Tibial nerve (tissue), 4 donors: ENCODE data around the gene CFAP20. TPM values are rescaled to one million over a fixed set of nuclear protein-coding genes. Genes with fewer than 3 reads are reported as not detected.
A peak's percentile ranks its signal among the peaks of the same experiment; 100 is the strongest.

Source experiments
- DNase-seq, 2 donors: peaks; one replicate each; pipeline ENCODE4 v3.0.0-alpha.2; 2019; ENCODE audit warnings: low spot score in 2 of 2
- H3K27ac ChIP-seq, 4 donors: fragments of 200-600 bp; sonication (generic) in 3 of 4; one replicate each; pipeline ENCODE4 v1.5.1; 2017 to 2019; ENCODE audit warnings: mild to moderate bottlenecking in 1 of 4
- H3K27me3 ChIP-seq, 2 donors: fragments of 200-600 bp; sonication (generic) in 1 of 2; one replicate each; pipeline versions ENCODE4 v1.5.1 to v1.6.0; 2017 to 2019
- H3K36me3 ChIP-seq, 3 donors: fragments of 200-600 bp; sonication (generic); one replicate each; pipeline ENCODE4 v1.5.1; 2018 to 2019
- H3K4me1 ChIP-seq, 4 donors: fragments of 200-600 bp; sonication (generic) in 3 of 4; one replicate each; pipeline ENCODE4 v1.5.1; 2017 to 2019
- H3K4me3 ChIP-seq, 4 donors: fragments of 200-600 bp; sonication (generic) in 3 of 4; one replicate each; pipeline ENCODE4 v1.5.1; 2017 to 2019; ENCODE audit warnings: mild to moderate bottlenecking in 1 of 4, moderate library complexity in 1 of 4
- H3K9me3 ChIP-seq, 4 donors: fragments of 200-600 bp; sonication (generic) in 3 of 4; one replicate each; pipeline ENCODE4 v1.5.1; 2017 to 2019
- EP300 ChIP-seq, 2 donors: sonication (generic); formaldehyde crosslinking; IDR thresholded peaks; one replicate each; pipeline ENCODE4 v1.6.1; 2017; ENCODE audit warnings: antibody characterized with exemption in 2 of 2, mild to moderate bottlenecking in 1 of 2
- POLR2A ChIP-seq, 2 donors: fragments of 450-650 bp; IDR thresholded peaks; one replicate each; pipeline ENCODE4 v1.6.1; 2017; ENCODE audit warnings: antibody characterized with exemption in 2 of 2, mild to moderate bottlenecking in 2 of 2, moderate library complexity in 2 of 2
- WGBS, 2 donors: methylation state at CpG; one replicate each; pipeline ENCODE4 v1.1.5; 2018; 5-methylcytosine and 5-hydroxymethylcytosine counted together
- total RNA-seq, 4 donors: library from RNA; depleted of rRNA; stranded (reverse); fragments of >200 nt; gene quantifications; one replicate each; pipeline ENCODE4 v1.1.0, GENCODE V29; 2016
- TF ChIP-seq, protein P1 (sequence below), 5 experiments: fragments of 200-600 bp in 3 of 5; fragments of 450-650 bp in 2 of 5; sonication (generic) in 3 of 5; IDR thresholded peaks; one replicate each; pipeline ENCODE4 v1.5.1; 2016 to 2019; ENCODE audit warnings: antibody characterized with exemption in 5 of 5, mild to moderate bottlenecking in 3 of 5, moderate library complexity in 2 of 5

Gene CFAP20
- total RNA-seq, 4 donors from 2014 or later: 19.9 to 32.4 (median 25.6) TPM

DNA sequence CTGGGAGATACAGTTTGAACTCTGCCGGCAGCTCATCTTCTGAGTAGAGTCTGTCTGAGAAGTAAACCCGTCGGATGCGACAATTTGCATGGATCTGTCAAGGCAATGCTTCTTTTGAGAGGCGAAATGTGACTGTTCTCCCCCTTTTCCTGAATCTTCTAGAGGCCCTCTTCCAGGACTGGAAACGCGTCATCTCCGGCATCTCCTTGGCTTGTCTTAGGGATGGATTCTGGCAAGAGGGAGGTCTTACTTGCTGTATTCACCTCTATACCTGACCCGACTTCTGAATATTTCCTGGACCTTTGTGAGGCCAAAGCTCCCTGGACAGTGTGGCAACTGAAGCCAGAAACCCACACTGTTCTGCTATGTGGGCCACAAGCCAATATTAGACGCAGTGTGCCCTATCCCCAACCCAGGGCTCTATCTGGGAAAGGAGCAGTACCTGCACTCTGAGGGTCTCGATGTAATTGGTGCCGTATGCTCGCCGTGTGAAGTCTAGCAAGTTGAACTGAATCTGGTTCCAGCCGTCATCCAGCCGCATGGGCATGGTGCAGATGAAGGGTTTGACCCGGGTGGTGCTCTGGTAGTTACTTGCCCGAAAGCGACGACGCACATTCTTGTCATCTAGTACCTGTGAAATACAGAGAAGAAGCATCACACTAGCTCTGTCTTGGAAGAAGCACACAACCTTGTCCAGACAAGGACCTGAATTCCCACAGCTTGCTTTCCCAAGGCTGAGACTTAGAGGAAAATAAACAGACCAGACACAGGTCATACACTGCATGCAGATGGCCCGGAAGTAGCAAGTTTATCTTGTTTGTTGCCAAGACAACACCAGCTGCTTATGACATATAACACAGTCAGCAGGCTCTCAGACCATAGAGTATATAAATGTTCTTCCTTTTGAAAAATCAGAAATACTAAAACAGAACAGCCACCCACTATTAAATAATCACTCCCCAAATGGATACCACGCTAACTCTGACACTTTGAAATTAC, 14.1 kb downstream of the CFAP20 start:
- Histone ChIP-seq H3K4me1 (peaks cover 0 to 65% (median 26%) of the 10 kb centered on the region in 4 donors), H3K27me3 (no peaks in the 10 kb centered on the region), H3K27ac (peak overlapping the region in 2 of 4 donors; percentile 86 to 94), H3K9me3 (no peaks in the 10 kb centered on the region), H3K4me3 (no peak overlapping the region), H3K36me3 (peaks cover 4 to 56% (median 19%) of the 10 kb centered on the region in 3 donors)
- no peak for TF ChIP-seq POLR2A (IDR thresholded peaks at IDR 0.05)
- TF ChIP-seq EP300 (IDR thresholded peaks at IDR 0.05): no peak
- TF ChIP-seq, protein P1, sequence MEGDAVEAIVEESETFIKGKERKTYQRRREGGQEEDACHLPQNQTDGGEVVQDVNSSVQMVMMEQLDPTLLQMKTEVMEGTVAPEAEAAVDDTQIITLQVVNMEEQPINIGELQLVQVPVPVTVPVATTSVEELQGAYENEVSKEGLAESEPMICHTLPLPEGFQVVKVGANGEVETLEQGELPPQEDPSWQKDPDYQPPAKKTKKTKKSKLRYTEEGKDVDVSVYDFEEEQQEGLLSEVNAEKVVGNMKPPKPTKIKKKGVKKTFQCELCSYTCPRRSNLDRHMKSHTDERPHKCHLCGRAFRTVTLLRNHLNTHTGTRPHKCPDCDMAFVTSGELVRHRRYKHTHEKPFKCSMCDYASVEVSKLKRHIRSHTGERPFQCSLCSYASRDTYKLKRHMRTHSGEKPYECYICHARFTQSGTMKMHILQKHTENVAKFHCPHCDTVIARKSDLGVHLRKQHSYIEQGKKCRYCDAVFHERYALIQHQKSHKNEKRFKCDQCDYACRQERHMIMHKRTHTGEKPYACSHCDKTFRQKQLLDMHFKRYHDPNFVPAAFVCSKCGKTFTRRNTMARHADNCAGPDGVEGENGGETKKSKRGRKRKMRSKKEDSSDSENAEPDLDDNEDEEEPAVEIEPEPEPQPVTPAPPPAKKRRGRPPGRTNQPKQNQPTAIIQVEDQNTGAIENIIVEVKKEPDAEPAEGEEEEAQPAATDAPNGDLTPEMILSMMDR (IDR thresholded peaks at IDR 0.05): no peak
- DNase-seq: no peak
- 83 to 86% methylated on average over 23 of the region's 23 CpGs for WGBS, 2 donors

DNA sequence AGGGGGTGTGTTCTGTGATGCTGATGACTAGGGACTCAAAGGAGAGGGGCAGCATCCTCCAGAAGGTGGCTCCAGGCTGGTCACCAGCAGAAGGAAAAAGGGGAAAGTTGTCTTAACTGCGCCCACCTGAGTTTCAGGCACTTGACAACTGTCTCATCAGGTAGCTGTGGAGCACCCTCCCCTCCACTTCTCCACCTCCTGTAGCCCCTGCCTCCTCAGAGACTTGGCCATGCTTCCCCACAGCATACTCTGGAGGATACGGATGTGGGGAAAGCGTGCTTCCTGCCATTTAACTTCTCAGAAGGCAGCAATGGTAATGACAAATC, 17.9 kb downstream of the CFAP20 start:
- Histone ChIP-seq H3K27ac (no peak overlapping the region), H3K4me1 (peaks cover 0 to 31% (median 4%) of the 10 kb centered on the region in 4 donors), H3K4me3 (no peak overlapping the region), H3K9me3 (no peaks in the 10 kb centered on the region), H3K27me3 (no peaks in the 10 kb centered on the region), H3K36me3 (peaks cover 4 to 51% (median 19%) of the 10 kb centered on the region in 3 donors)
- no peak for TF ChIP-seq EP300 (IDR thresholded peaks at IDR 0.05)
- TF ChIP-seq, protein P1 (IDR thresholded peaks at IDR 0.05): no peak
- TF ChIP-seq POLR2A (IDR thresholded peaks at IDR 0.05): no peak
- DNase-seq: no peak
- 86 to 95% methylated on average over 3 of the region's 3 CpGs for WGBS, 2 donors

DNA sequence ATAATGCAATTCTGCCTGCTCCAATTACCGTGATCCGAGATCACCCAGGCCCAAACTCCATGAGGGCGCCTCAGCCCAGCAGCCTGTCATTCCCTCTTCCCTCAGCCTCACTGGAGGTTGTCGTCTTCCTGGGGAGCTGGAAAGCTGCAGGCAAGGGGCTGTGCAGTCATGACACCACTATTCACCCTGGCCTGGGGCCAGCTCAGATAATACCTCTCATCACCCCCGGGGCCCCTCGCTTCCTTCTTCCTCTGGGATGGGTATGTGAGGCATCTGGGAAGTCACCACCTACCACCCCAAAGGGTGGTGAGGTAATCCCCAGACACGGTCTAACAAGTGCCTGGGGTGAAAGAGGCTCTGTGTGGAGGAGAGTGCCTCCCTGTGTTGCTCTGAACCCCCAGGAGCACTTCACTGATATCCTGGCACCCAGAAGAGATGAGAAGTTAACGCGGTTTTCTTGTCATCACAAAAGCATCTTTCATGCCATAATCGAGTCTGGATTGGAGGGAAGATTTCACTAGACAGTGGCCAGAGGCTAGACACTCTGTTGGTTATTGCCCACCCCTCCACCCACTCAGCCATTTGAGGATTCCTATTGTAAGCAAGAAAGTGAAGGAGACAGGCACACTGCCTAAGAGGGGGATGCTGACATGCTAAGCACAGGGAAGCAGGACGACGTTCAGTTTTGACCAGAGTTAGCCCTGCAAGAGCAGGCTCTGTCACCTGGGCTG, 18.4 kb downstream of the CFAP20 start:
- H3K4me1 ChIP-seq: peaks cover 0 to 26% (median 2%) of the 10 kb centered on the region in 4 donors
- H3K4me3 ChIP-seq: no peak overlapping the region
- H3K36me3 ChIP-seq: peaks cover 4 to 46% (median 19%) of the 10 kb centered on the region in 3 donors
- no peaks in the 10 kb centered on the region for H3K27me3 ChIP-seq
- 27 to 31% methylated on average over 12 of the region's 12 CpGs for WGBS, 2 donors
- TF ChIP-seq POLR2A (IDR thresholded peaks at IDR 0.05) (no peak), EP300 (IDR thresholded peaks at IDR 0.05) (no peak)
- TF ChIP-seq, protein P1 (IDR thresholded peaks at IDR 0.05): no peak
- H3K27ac ChIP-seq: no peak overlapping the region
- H3K9me3 ChIP-seq: no peaks in the 10 kb centered on the region
- no peak for DNase-seq

DNA sequence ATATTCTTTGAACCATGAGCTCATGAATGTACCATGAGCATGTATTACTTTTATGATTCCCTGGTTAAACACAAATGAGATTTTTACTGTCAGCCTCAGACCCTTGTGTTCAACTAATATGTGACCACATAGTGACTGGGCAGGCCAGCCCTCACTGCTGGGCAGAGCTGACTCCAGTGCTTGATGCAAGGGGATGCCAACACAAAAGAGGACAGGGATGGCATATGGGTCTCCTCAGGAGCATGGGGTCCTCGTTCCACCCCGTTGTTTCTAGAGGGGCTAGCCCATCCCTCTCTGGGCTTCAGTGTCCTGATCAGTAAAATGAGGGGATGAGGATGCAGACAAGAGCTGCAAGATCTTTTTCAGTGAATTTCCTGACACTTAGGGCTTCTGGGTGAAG, 19.3 kb downstream of the CFAP20 start:
- peaks cover 0 to 17% (median 0%) of the 10 kb centered on the region in 4 donors for H3K4me1 ChIP-seq
- H3K9me3 ChIP-seq: no peaks in the 10 kb centered on the region
- no peak for DNase-seq
- H3K4me3 ChIP-seq: no peak overlapping the region
- 67 to 77% methylated on average over 2 of the region's 2 CpGs for WGBS, 2 donors
- TF ChIP-seq EP300 (IDR thresholded peaks at IDR 0.05) (no peak), POLR2A (IDR thresholded peaks at IDR 0.05) (no peak)
- TF ChIP-seq, protein P1 (IDR thresholded peaks at IDR 0.05): no peak
- no peaks in the 10 kb centered on the region for H3K27me3 ChIP-seq
- no peak overlapping the region for H3K27ac ChIP-seq
- peaks cover 2 to 37% (median 12%) of the 10 kb centered on the region in 3 donors for H3K36me3 ChIP-seq
